GM23338 (cell line): Measurements from ENCODE around the gene IBTK. TPM values are rescaled to one million over a fixed set of nuclear protein-coding genes. Genes with fewer than 3 reads are reported as not detected.
"Not testable (repeated sequence)": the region's sequence is repeated elsewhere in the genome, so short reads cannot be mapped to it uniquely, and the experiment has no call there.

Experiments used
- ATAC-seq: fragments of 200-7000 bp; cut with Tn5 transposase; 3 replicates; pipeline ENCODE4 v1.9.1; 2020
- DNase-seq: peaks from one replicate; pipeline ENCODE4 v3.0.0-alpha.2; 2015; ENCODE audit warnings: low spot score
- H2AFZ ChIP-seq: fragments of 200-600 bp; sonication (generic); 2 replicates; pipeline ENCODE4 v1.8.0; 2016; ENCODE audit warnings: antibody characterized with exemption, mild to moderate bottlenecking, moderate library complexity
- H3F3A ChIP-seq: fragments of 200-600 bp; sonication (generic); replicated peaks from 2 replicates; pipeline ENCODE4 v1.8.0; 2017; ENCODE audit warnings: antibody characterized with exemption, mixed run types, low read depth
- H3K27ac ChIP-seq: fragments of 200-600 bp; sonication (generic); 2 replicates; pipeline ENCODE4 v1.6.1; 2016; ENCODE audit warnings: low read depth
- H3K27me3 ChIP-seq: fragments of 200-600 bp; sonication (generic); 2 replicates; pipeline ENCODE4 v1.8.0; 2016; ENCODE audit warnings: mild to moderate bottlenecking, mixed run types, moderate library complexity; ENCODE audit not compliant: insufficient read depth
- H3K36me3 ChIP-seq: fragments of 200-600 bp; sonication (generic); 2 replicates; pipeline ENCODE4 v1.8.0; 2016; ENCODE audit warnings: mild to moderate bottlenecking; ENCODE audit not compliant: insufficient read depth
- H3K4me1 ChIP-seq: fragments of 200-600 bp; sonication (generic); 2 replicates; pipeline ENCODE4 v1.8.0; 2016; ENCODE audit warnings: mild to moderate bottlenecking, moderate library complexity; ENCODE audit not compliant: insufficient read depth
- H3K4me2 ChIP-seq: fragments of 200-600 bp; sonication (generic); 2 replicates; pipeline ENCODE4 v1.7.1; 2017; ENCODE audit warnings: mixed run types
- H3K4me3 ChIP-seq: fragments of 200-600 bp; sonication (generic); 2 replicates; pipeline ENCODE4 v1.6.1; 2016; ENCODE audit warnings: mixed run types
- H3K79me2 ChIP-seq: fragments of 200-600 bp; sonication (generic); replicated peaks from 2 replicates; pipeline ENCODE4 v1.8.0; 2017; ENCODE audit warnings: mild to moderate bottlenecking; ENCODE audit not compliant: insufficient read depth
- H3K9me2 ChIP-seq: fragments of 200-600 bp; sonication (generic); 2 replicates; pipeline ENCODE4 v1.8.0; 2017; ENCODE audit not compliant: insufficient read depth
- H4K20me1 ChIP-seq: fragments of 200-600 bp; sonication (generic); replicated peaks from 2 replicates; pipeline ENCODE4 v1.8.0; 2017; ENCODE audit warnings: mild to moderate bottlenecking; ENCODE audit not compliant: insufficient read depth
- H3K27ac Mint-ChIP-seq: 2 replicates; pipeline ENCODE4 v1.8.0; 2020; ENCODE audit warnings: inconsistent platforms, mild to moderate bottlenecking, moderate library complexity, mixed read lengths
- H3K27me3 Mint-ChIP-seq: 3 replicates; pipeline ENCODE4 v1.8.0; 2022; ENCODE audit warnings: low read depth, mild to moderate bottlenecking, moderate library complexity, mixed read lengths, inconsistent platforms; ENCODE audit not compliant: insufficient read depth, poor library complexity
- H3K36me3 Mint-ChIP-seq: 3 replicates; pipeline ENCODE4 v1.8.0; 2021; ENCODE audit warnings: low read depth, mild to moderate bottlenecking, inconsistent platforms, moderate library complexity, mixed read lengths
- H3K4me1 Mint-ChIP-seq: 3 replicates; pipeline ENCODE4 v1.8.0; 2020; ENCODE audit warnings: mild to moderate bottlenecking, inconsistent platforms, mixed read lengths
- H3K4me3 Mint-ChIP-seq: 3 replicates; pipeline ENCODE4 v1.8.0; 2021; ENCODE audit warnings: moderate library complexity, mild to moderate bottlenecking, inconsistent platforms, mixed read lengths
- H3K9me3 Mint-ChIP-seq: 3 replicates; pipeline ENCODE4 v1.8.0; 2020; ENCODE audit warnings: moderate library complexity, mild to moderate bottlenecking, inconsistent platforms, mixed read lengths
- CREB1 ChIP-seq: fragments of 250-450 bp; sonication (Bioruptor Pico); IDR thresholded peaks from 2 replicates; pipeline ENCODE4 v1.5.0; 2020; ENCODE audit warnings: low read depth, mild to moderate bottlenecking, moderate library complexity
- CTCF ChIP-seq, 2 experiments: fragments of 200-600 bp in 1 of 2; sonication (generic) in 1 of 2; conservative IDR thresholded peaks; 2 replicates each; pipeline versions ENCODE4 v1.5.1 to v1.6.1; 2016 to 2017; ENCODE audit warnings: antibody characterized with exemption in 2 of 2, low read depth in 2 of 2, mild to moderate bottlenecking in 2 of 2, moderate library complexity in 1 of 2
- EZH2phosphoT487 ChIP-seq: fragments of 200-600 bp; sonication (generic); IDR thresholded peaks from one replicate; pipeline ENCODE4 v1.8.1; 2018; ENCODE audit warnings: antibody characterized with exemption; ENCODE audit not compliant: unreplicated experiment
- JUNB ChIP-seq: IDR thresholded peaks from one replicate; pipeline ENCODE4 v1.6.1; 2016; ENCODE audit warnings: antibody characterized with exemption; ENCODE audit not compliant: unreplicated experiment
- NANOG ChIP-seq: IDR thresholded peaks from 2 replicates; pipeline ENCODE4 v1.6.1; 2016; ENCODE audit warnings: antibody characterized with exemption, borderline replicate concordance
- POLR2AphosphoS5 ChIP-seq: IDR thresholded peaks from 2 replicates; pipeline ENCODE4 v1.6.1; 2016; ENCODE audit warnings: antibody characterized with exemption, low read depth
- REST ChIP-seq: IDR thresholded peaks from one replicate; pipeline ENCODE4 v1.6.1; 2018; ENCODE audit warnings: antibody characterized with exemption; ENCODE audit not compliant: unreplicated experiment
- STAT1 ChIP-seq: IDR thresholded peaks from one replicate; pipeline ENCODE4 v1.6.1; 2016; ENCODE audit warnings: antibody characterized with exemption; ENCODE audit not compliant: unreplicated experiment
- ZNF114 ChIP-seq: fragments of 250-450 bp; sonication (Bioruptor Pico); IDR thresholded peaks from 2 replicates; pipeline ENCODE4 v1.5.0; 2020; ENCODE audit warnings: mild to moderate bottlenecking, moderate library complexity
- ZNF331 ChIP-seq: fragments of 250-450 bp; sonication (Bioruptor Pico); IDR thresholded peaks from 2 replicates; pipeline ENCODE4 v1.5.0; 2020; ENCODE audit warnings: low read depth, mild to moderate bottlenecking, moderate library complexity
- polyA plus RNA-seq: library from polyadenylated mRNA; unstranded; fragments of >200 nt; fragmentation: Nextera tagmentation; extraction: Ambion mirVana; gene quantifications from 2 replicates; pipeline ENCODE4 v1.2.1, GENCODE V29; 2016
- total RNA-seq: library from RNA; depleted of rRNA; stranded (reverse); fragments of >200 nt; shearing (Covaris generic); gene quantifications from 2 replicates; pipeline ENCODE4 v1.2.3, GENCODE V29; 2014
- TF ChIP-seq, protein P1 (sequence below): fragments of 250-450 bp; sonication (Bioruptor Pico); IDR thresholded peaks from 2 replicates; pipeline ENCODE4 v1.5.0; 2020; ENCODE audit warnings: mild to moderate bottlenecking, moderate library complexity

IBTK gene
- total and polyA plus RNA-seq, 2 experiments from 2014 or later: 16.0 to 28.7 TPM

DNA sequence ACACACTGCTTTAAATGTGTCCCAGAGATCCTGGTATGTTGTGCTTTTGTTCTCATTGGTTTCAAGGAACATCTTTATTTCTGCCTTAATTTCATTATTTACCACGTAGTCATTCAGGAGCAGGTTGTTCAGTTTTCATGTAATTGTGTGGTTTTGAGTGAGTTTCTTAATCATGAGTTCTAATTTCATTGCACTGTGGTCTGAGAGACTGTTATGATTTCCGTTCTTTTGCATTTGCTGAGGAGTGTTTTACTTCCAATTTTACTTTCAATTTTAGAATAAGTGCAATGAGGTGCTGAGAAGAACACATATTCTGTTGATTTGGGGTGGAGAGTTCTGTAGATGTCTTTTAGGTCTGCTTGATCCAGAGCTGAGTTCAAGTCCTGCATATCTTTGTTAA, 34.0 kb upstream of the IBTK start:
- not testable (repeated sequence) for ATAC-seq, H3K4me2 ChIP-seq, H3K79me2 ChIP-seq, DNase-seq, H3K4me3 Mint-ChIP-seq, H3K27ac Mint-ChIP-seq, H2AFZ ChIP-seq, H3K4me1 Mint-ChIP-seq, H3F3A ChIP-seq, H3K27me3 ChIP-seq, H3K9me3 Mint-ChIP-seq, H3K36me3 Mint-ChIP-seq, H3K4me1 ChIP-seq, H3K4me3 ChIP-seq, H3K36me3 ChIP-seq, H3K9me2 ChIP-seq, H3K27ac ChIP-seq, H3K27me3 Mint-ChIP-seq, H4K20me1 ChIP-seq

- no peaks in the 10 kb centered on the region for H3K79me2 ChIP-seq
- no peaks in the 10 kb centered on the region for H3K36me3 ChIP-seq
- H3K4me1 ChIP-seq: no peaks in the 10 kb centered on the region
- H3K4me3 ChIP-seq: no peak overlapping the region
- no peak overlapping the region for H2AFZ ChIP-seq
- no peak overlapping the region for H3K27ac Mint-ChIP-seq
- H3K36me3 Mint-ChIP-seq: no peaks in the 10 kb centered on the region
- no peak overlapping the region for H3K4me2 ChIP-seq
- peaks cover 7% of the 10 kb centered on the region for H3K27me3 Mint-ChIP-seq
- H3K4me3 Mint-ChIP-seq: no peak overlapping the region
- no peak for ATAC-seq
- H3K4me1 Mint-ChIP-seq: no peaks in the 10 kb centered on the region
- no peaks in the 10 kb centered on the region for H3K9me2 ChIP-seq
- H4K20me1 ChIP-seq: no peaks in the 10 kb centered on the region
- DNase-seq: no peak
- H3K27ac ChIP-seq: no peak overlapping the region
- H3K9me3 Mint-ChIP-seq: no peaks in the 10 kb centered on the region
- no peaks in the 10 kb centered on the region for H3F3A ChIP-seq
- no peaks in the 10 kb centered on the region for H3K27me3 ChIP-seq
- TF ChIP-seq CREB1 (CRISPR knock-in tag) (no peak), REST (no peak), JUNB (no peak), POLR2AphosphoS5 (no peak), ZNF114 (CRISPR knock-in tag) (no peak), STAT1 (no peak), ZNF331 (no peak), NANOG (no peak), CTCF (conservative IDR thresholded peaks at IDR 0.05; ENCODE audit: low read depth in 2 of 2) (no peak), EZH2phosphoT487 (no peak)
- TF ChIP-seq, protein P1, sequence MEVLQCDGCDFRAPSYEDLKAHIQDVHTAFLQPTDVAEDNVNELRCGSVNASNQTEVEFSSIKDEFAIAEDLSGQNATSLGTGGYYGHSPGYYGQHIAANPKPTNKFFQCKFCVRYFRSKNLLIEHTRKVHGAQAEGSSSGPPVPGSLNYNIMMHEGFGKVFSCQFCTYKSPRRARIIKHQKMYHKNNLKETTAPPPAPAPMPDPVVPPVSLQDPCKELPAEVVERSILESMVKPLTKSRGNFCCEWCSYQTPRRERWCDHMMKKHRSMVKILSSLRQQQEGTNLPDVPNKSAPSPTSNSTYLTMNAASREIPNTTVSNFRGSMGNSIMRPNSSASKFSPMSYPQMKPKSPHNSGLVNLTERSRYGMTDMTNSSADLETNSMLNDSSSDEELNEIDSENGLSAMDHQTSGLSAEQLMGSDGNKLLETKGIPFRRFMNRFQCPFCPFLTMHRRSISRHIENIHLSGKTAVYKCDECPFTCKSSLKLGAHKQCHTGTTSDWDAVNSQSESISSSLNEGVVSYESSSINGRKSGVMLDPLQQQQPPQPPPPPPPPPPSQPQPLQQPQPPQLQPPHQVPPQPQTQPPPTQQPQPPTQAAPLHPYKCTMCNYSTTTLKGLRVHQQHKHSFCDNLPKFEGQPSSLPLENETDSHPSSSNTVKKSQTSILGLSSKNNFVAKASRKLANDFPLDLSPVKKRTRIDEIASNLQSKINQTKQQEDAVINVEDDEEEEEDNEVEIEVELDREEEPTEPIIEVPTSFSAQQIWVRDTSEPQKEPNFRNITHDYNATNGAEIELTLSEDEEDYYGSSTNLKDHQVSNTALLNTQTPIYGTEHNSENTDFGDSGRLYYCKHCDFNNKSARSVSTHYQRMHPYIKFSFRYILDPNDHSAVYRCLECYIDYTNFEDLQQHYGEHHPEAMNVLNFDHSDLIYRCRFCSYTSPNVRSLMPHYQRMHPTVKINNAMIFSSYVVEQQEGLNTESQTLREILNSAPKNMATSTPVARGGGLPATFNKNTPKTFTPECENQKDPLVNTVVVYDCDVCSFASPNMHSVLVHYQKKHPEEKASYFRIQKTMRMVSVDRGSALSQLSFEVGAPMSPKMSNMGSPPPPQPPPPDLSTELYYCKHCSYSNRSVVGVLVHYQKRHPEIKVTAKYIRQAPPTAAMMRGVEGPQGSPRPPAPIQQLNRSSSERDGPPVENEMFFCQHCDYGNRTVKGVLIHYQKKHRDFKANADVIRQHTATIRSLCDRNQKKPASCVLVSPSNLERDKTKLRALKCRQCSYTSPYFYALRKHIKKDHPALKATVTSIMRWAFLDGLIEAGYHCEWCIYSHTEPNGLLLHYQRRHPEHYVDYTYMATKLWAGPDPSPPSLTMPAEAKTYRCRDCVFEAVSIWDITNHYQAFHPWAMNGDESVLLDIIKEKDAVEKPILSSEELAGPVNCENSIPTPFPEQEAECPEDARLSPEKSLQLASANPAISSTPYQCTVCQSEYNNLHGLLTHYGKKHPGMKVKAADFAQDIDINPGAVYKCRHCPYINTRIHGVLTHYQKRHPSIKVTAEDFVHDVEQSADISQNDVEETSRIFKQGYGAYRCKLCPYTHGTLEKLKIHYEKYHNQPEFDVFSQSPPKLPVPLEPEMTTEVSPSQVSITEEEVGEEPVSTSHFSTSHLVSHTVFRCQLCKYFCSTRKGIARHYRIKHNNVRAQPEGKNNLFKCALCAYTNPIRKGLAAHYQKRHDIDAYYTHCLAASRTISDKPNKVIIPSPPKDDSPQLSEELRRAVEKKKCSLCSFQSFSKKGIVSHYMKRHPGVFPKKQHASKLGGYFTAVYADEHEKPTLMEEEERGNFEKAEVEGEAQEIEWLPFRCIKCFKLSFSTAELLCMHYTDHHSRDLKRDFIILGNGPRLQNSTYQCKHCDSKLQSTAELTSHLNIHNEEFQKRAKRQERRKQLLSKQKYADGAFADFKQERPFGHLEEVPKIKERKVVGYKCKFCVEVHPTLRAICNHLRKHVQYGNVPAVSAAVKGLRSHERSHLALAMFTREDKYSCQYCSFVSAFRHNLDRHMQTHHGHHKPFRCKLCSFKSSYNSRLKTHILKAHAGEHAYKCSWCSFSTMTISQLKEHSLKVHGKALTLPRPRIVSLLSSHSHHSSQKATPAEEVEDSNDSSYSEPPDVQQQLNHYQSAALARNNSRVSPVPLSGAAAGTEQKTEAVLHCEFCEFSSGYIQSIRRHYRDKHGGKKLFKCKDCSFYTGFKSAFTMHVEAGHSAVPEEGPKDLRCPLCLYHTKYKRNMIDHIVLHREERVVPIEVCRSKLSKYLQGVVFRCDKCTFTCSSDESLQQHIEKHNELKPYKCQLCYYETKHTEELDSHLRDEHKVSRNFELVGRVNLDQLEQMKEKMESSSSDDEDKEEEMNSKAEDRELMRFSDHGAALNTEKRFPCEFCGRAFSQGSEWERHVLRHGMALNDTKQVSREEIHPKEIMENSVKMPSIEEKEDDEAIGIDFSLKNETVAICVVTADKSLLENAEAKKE (CRISPR knock-in tag): no peak
Observed at GRCh38 chr6:82277686-82278085, 30.1 kb upstream of the IBTK start.
